Lower leg skin (tissue), 3 donors: ENCODE measurements around the gene NIPSNAP2.

ENCODE experiments used
- CTCF ChIP-seq, 3 donors: fragments of 450-650 bp; IDR thresholded peaks; one replicate each; pipeline ENCODE4 v1.5.1; 2016; ENCODE audit warnings: antibody characterized with exemption in 3 of 3, mild to moderate bottlenecking in 3 of 3, moderate library complexity in 2 of 3
- POLR2A ChIP-seq, 2 donors: fragments of 450-650 bp; IDR thresholded peaks; one replicate each; pipeline ENCODE4 v1.6.1; 2016 to 2017; ENCODE audit warnings: antibody characterized with exemption in 2 of 2, mild to moderate bottlenecking in 1 of 2, moderate library complexity in 1 of 2

DNA sequence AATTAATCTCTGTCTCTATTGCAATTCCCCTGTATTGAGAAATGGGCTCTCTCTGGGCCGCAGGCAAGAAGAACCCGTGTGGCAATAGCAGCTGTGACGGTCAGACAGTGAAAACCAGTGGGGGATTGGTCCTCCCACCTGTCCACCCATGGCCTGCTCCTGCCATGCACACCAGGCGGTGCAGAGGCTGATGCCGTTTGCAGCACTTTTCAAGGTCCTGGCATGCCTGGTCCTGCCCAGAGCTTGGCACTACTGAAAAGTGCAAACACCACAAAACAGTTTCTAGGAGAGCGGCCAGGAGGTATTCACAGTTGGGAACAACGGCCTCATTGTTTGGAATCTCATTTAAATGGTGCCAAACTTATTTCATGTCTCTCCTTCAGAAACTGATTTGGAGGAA lies 45.3 kb downstream of the NIPSNAP2 start:
- no peak for TF ChIP-seq CTCF (IDR thresholded peaks at IDR 0.05)
- TF ChIP-seq POLR2A (IDR thresholded peaks at IDR 0.05): no peak
